Suprapubic skin (tissue), 4 donors: ENCODE data around the gene SCTR.

Source experiments
- CTCF ChIP-seq, 2 donors: fragments of 200-600 bp in 1 of 2; fragments of 450-650 bp in 1 of 2; sonication (generic) in 1 of 2; IDR thresholded peaks; one replicate each; pipeline ENCODE4 v1.5.1; 2016 to 2019; ENCODE audit warnings: antibody characterized with exemption in 2 of 2, mild to moderate bottlenecking in 1 of 2, moderate library complexity in 1 of 2
- EP300 ChIP-seq: sonication (generic); formaldehyde crosslinking; IDR thresholded peaks from one replicate; pipeline ENCODE4 v1.6.1; 2017; ENCODE audit warnings: antibody characterized with exemption
- POLR2A ChIP-seq, 2 donors: fragments of 450-650 bp; IDR thresholded peaks; one replicate each; pipeline ENCODE4 v1.6.1; 2017; ENCODE audit warnings: antibody characterized with exemption in 2 of 2, mild to moderate bottlenecking in 2 of 2, moderate library complexity in 2 of 2
- POLR2AphosphoS5 ChIP-seq, 3 donors: sonication (generic); formaldehyde crosslinking; IDR thresholded peaks; one replicate each; pipeline ENCODE4 v1.6.1; 2017; ENCODE audit warnings: antibody characterized with exemption in 3 of 3

DNA sequence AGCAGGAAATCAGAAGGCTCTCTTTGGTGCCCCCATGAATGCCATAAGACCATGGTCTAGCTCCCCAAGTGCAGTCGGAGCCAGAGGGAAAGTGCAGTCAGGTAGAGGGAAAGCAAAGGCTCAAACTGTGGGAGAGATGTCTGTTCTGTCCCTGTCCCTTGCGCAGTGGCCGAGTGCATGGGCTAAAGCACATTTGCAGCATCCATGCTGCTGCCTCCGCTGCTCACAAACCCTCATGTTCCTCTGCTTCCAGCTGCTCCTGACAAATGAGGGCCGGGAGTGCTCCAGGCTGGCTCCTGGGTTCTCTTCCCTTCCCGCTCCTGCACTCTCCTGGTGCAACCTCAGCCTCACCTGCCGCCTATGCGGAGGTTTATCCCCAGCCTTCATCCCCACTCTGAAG lies 34.2 kb downstream of the SCTR start:
- TF ChIP-seq CTCF (IDR thresholded peaks at IDR 0.05) (no peak), POLR2A (IDR thresholded peaks at IDR 0.05) (no peak), POLR2AphosphoS5 (IDR thresholded peaks at IDR 0.05) (no peak), EP300 (no peak)
